ENCODE data around the gene P2RY8.

P2RY8 gene

GRCh38 chrX:1466971-1467561 is 69.9 kb downstream of the P2RY8 start:
- DNase-seq (ENCODE audit: low read depth in 1 of 2, low spot score in 1 of 2): peak in 1 of 2 experiments; percentile 51
- TF ChIP-seq CTCF (IDR thresholded peaks at IDR 0.05; ENCODE audit: insufficient read depth, low read length) (no peak), SPI1 (IDR thresholded peaks at IDR 0.05; ENCODE audit: borderline replicate concordance, low read depth) (no peak), REST (IDR thresholded peaks at IDR 0.05; ENCODE audit: insufficient replicate concordance, low read depth) (no peak), GABPA (IDR thresholded peaks at IDR 0.05; ENCODE audit: low read depth) (no peak), POLR2AphosphoS5 (IDR thresholded peaks at IDR 0.05; ENCODE audit: low read depth) (no peak)
- Histone ChIP-seq H3K4me3 (replicated peaks; ENCODE audit: insufficient read depth, low read length) (no peak overlapping the region), H3K27me3 (ENCODE audit: insufficient read depth, poor library complexity, severe bottlenecking) (no peaks in the 10 kb centered on the region), H3K27ac (replicated peaks) (peak overlapping the region; percentile 60)

- DNase-seq (ENCODE audit: low read depth in 1 of 2, low spot score in 1 of 2): no peak
- Histone ChIP-seq H3K27ac (replicated peaks) (no peak overlapping the region), H3K4me3 (replicated peaks; ENCODE audit: insufficient read depth, low read length) (no peak overlapping the region), H3K27me3 (ENCODE audit: insufficient read depth, poor library complexity, severe bottlenecking) (no peaks in the 10 kb centered on the region)
- TF ChIP-seq SPI1 (IDR thresholded peaks at IDR 0.05; ENCODE audit: borderline replicate concordance, low read depth) (no peak), POLR2AphosphoS5 (IDR thresholded peaks at IDR 0.05; ENCODE audit: low read depth) (no peak), GABPA (IDR thresholded peaks at IDR 0.05; ENCODE audit: low read depth) (no peak), REST (IDR thresholded peaks at IDR 0.05; ENCODE audit: insufficient replicate concordance, low read depth) (no peak), CTCF (IDR thresholded peaks at IDR 0.05; ENCODE audit: insufficient read depth, low read length) (no peak)
These were observed 70.7 kb downstream of the P2RY8 start for GRCh38 chrX:1466232-1466661.

- no peaks in the 10 kb centered on the region for H3K27me3 ChIP-seq (ENCODE audit: insufficient read depth, poor library complexity, severe bottlenecking)
These were observed 71.4 kb downstream of the P2RY8 start for GRCh38 chrX:1465286-1466231.

More at GRCh38 chrX:1465286-1466231, 71.4 kb downstream of the P2RY8 start:
- TF ChIP-seq CTCF (IDR thresholded peaks at IDR 0.05; ENCODE audit: insufficient read depth, low read length): no peak
- no peak for TF ChIP-seq REST (IDR thresholded peaks at IDR 0.05; ENCODE audit: insufficient replicate concordance, low read depth)
- TF ChIP-seq GABPA (IDR thresholded peaks at IDR 0.05; ENCODE audit: low read depth): no peak
- no peak for TF ChIP-seq POLR2AphosphoS5 (IDR thresholded peaks at IDR 0.05; ENCODE audit: low read depth)
- no peak for TF ChIP-seq SPI1 (IDR thresholded peaks at IDR 0.05; ENCODE audit: borderline replicate concordance, low read depth)
- Histone ChIP-seq H3K4me3 (replicated peaks; ENCODE audit: insufficient read depth, low read length) (no peak overlapping the region), H3K27ac (replicated peaks) (peak overlapping the region; percentile 27; the same call in 1 of the 2 replicates)
- DNase-seq (ENCODE audit: low read depth in 1 of 2, low spot score in 1 of 2): no peak
